ENCODE data around the gene HINT1.

The HINT1 gene

GRCh38 chr5:131114754-131115153, 50.3 kb downstream of the HINT1 start:
- in situ Hi-C loops (cut with HindIII; ENCODE audit: low sequenced_read_pairs): no loop called here

GRCh38 chr5:131112424-131112823, 52.6 kb downstream of the HINT1 start:
- in situ Hi-C loops (cut with HindIII; ENCODE audit: low sequenced_read_pairs): no loop called here

- in situ Hi-C loops (cut with HindIII; ENCODE audit: low sequenced_read_pairs): no loop called here
Observed at GRCh38 chr5:131110256-131110594, 54.8 kb downstream of the HINT1 start.

- in situ Hi-C loops (cut with HindIII; ENCODE audit: low sequenced_read_pairs): no loop called here
Observed at GRCh38 chr5:131109540-131110255, 55.4 kb downstream of the HINT1 start.

All from DLD1 (cell line).